Stimulated activated memory B cell treated with anti-CD40 and anti-IgM and Interleukin-4, amounts not matched to agents 10 μg/mL and 1 μg/mL and 100 μg/mL, for 72 hours (primary cell): ENCODE measurements around the gene RPL36A.

ENCODE experiments used
- ATAC-seq: fragments of 150-1000 bp; cut with Tn5 transposase; 2 replicates; pipeline ENCODE4 v1.10.0; 2021
- H3K27ac Mint-ChIP-seq: one replicate; pipeline ENCODE4 v1.8.0; 2022; ENCODE audit warnings: mild to moderate bottlenecking, mixed read lengths
- H3K27me3 Mint-ChIP-seq: one replicate; pipeline ENCODE4 v1.8.0; 2022; ENCODE audit warnings: mixed read lengths
- H3K36me3 Mint-ChIP-seq: one replicate; pipeline ENCODE4 v1.8.0; 2022; ENCODE audit warnings: mixed read lengths
- H3K4me1 Mint-ChIP-seq: one replicate; pipeline ENCODE4 v1.8.0; 2022; ENCODE audit warnings: mixed read lengths
- H3K4me3 Mint-ChIP-seq: one replicate; pipeline ENCODE4 v1.8.0; 2022; ENCODE audit warnings: mild to moderate bottlenecking, moderate library complexity, mixed read lengths
- H3K9me3 Mint-ChIP-seq: one replicate; pipeline ENCODE4 v1.8.0; 2022; ENCODE audit warnings: mixed read lengths

RPL36A gene

DNA sequence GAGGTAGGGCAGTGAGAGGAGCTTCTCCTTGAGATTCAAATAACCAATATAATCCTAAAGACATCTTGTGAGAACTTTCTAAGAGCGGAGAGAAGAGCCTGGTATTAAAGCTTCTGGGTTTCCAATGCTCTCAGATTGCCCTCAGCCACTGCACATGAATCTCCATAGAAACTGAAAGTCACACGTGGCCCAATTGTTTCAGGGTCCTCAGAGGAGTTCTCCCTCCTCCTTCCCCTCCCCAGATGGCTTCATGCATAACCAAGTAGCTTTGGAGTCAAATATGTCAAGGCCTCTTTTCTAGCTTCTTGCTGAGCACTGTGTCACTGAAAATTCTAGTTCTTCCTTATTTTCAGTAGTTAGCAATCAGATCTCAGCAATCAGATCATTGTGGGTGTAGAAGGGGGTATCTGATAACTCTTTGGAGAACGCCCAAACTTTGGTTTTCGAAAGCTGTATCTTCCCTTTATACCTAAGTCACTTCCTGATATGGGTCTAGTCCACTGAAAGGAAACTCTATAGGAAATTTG lies 7.1 kb upstream of the RPL36A start:
- Mint-ChIP-seq H3K9me3 (no peaks in the 10 kb centered on the region), H3K4me1 (peaks cover 25% of the 10 kb centered on the region), H3K27me3 (no peaks in the 10 kb centered on the region), H3K36me3 (peaks cover 16% of the 10 kb centered on the region), H3K27ac (peak overlapping the region; percentile 96), H3K4me3 (peak overlapping the region; percentile 94)
- peak; percentile 71 for ATAC-seq

DNA sequence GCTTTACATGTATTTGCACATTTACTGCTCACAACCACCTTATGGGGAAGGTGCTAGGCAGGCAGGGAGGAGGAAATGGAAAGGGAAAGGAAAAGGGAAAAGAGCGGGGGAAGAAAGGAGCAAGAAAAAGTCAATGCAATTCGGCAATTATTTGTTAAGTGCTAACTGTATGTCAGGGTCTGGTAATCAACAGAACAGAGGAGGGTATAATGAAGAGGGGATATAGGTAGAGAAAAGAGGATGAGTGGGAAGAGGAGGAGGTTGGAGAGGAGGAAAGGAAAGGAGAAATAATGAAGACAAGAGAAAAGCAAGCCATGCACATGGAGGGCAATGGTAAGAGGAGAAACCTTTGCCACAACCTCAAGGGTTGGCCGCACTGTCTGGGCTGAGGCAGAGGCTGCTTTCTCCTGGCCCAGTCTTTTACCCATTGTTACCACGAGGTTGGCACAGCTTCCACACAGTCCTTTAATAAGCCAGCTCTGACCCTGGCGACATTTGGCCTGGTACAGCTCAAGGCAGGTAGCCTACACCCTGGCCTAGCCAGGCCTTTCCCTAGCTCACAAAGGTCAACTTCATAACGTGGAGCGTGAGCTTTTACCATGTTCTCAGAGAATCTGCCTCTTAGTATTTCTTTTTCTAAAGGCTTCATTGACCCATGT lies 5.7 kb upstream of the RPL36A start:
- Mint-ChIP-seq H3K27ac (peak overlapping the region; percentile 96), H3K4me3 (peak overlapping the region; percentile 94), H3K9me3 (no peaks in the 10 kb centered on the region), H3K4me1 (peaks cover 17% of the 10 kb centered on the region), H3K36me3 (peaks cover 10% of the 10 kb centered on the region), H3K27me3 (no peaks in the 10 kb centered on the region)
- peak; percentile 29 for ATAC-seq

DNA sequence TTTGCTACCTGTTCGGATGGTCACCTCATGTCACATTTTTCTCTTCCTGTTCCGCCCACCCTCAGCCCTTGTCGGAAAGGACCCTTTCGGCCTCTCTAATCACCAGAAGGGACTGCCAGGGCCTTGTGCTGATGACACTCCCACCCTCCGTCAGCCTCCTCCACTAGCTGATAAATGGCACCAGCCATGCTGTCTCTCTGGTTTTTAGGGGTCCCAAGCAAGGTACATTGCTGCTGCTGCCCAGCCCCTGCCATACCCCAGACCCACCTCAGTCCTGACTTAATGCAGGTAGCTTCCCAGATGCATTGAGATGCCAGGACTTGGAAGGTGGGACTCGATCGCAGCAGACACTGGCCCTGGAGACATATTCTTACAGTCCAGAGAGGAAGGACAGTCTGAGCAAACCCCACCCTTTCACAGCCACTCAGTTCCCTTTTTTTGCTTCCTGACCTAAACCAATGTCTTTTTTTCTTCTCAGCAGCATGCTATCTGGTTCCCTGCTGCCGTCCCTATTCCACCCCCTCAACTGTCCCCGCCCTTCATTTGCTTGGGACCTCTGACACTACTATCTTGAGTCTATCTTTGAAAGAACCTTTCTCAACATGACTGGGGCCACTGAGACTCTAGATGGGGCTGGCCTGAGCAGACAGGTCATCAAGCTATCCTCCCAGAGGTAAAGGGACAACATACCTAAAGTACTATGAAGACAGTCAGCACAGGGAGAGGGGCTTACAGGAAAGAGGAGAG lies 4.8 kb upstream of the RPL36A start, which contains the start of gene BTK:
BTK (minus strand) TSS at position 397 of the 747 bp plus-strand sequence. CDS start 10,907 bp downstream, outside the sequence.
- Mint-ChIP-seq H3K27ac (peak within 1 kb of the TSS; percentile 96), H3K4me1 (peaks cover 17% of the 10 kb centered on the region), H3K4me3 (peak within 1 kb of the TSS; percentile 94), H3K27me3 (no peaks in the 10 kb centered on the region), H3K36me3 (peaks cover 10% of the 10 kb centered on the region), H3K9me3 (no peaks in the 10 kb centered on the region)
- peak; percentile 87 for ATAC-seq

DNA sequence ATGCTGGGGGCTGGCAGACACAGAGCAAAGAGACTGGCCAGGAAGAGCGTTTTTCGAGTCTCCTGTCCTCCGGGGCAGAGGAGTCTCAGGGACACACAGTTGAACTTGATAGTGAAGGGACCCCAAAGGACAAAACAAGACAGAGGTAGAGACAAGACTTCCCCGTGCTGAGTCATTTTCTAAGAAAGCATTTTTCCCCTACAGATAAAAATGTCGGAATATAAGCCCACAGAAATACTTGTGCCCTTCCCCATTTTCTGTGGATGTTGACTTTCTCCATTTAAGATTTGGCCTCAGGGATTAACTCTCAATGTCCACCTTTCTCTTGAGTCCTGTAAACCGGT lies 4.3 kb upstream of the RPL36A start:
- peaks cover 12% of the 10 kb centered on the region for H3K36me3 Mint-ChIP-seq
- peak overlapping the region; percentile 96 for H3K27ac Mint-ChIP-seq
- peak overlapping the region; percentile 94 for H3K4me3 Mint-ChIP-seq
- no peak for ATAC-seq
- no peaks in the 10 kb centered on the region for H3K9me3 Mint-ChIP-seq
- H3K4me1 Mint-ChIP-seq: peaks cover 18% of the 10 kb centered on the region
- H3K27me3 Mint-ChIP-seq: no peaks in the 10 kb centered on the region

- peaks cover 25% of the 10 kb centered on the region for H3K36me3 Mint-ChIP-seq
- H3K4me3 Mint-ChIP-seq: no peak overlapping the region
- H3K27ac Mint-ChIP-seq: no peak overlapping the region
- H3K27me3 Mint-ChIP-seq: no peaks in the 10 kb centered on the region
- peaks cover 34% of the 10 kb centered on the region for H3K4me1 Mint-ChIP-seq
- no peak for ATAC-seq
- H3K9me3 Mint-ChIP-seq: no peaks in the 10 kb centered on the region
These were observed 2.2 kb upstream of the RPL36A start for GRCh38 chrX:101388604-101389003.

DNA sequence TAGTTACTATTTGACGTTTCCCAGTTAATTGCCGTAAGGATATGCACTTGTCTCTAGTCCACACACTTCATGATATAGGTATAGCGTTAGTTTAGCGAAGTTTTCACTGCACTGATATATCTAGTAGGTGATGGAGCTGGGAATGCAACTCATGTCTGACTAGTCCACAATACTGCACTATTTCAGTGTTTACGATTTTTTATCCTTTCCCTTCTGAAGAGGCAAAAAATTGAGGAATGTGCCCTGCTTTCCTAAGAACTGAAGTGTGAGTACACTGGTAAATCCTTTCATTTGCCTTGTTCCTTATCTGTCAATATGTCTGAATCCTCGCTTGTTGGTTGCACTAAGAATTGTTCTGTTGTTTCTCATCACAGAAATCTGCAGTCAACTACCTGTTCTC lies 1.0 kb downstream of the RPL36A start:
- Mint-ChIP-seq H3K9me3 (no peaks in the 10 kb centered on the region), H3K4me3 (peak overlapping the region; percentile 98), H3K4me1 (peaks cover 27% of the 10 kb centered on the region), H3K27me3 (no peaks in the 10 kb centered on the region), H3K27ac (peak overlapping the region; percentile 95), H3K36me3 (peaks cover 25% of the 10 kb centered on the region)
- no peak for ATAC-seq

- Mint-ChIP-seq H3K27ac (peak overlapping the region; percentile 95), H3K4me3 (peak overlapping the region; percentile 98)
These were observed 2.9 kb downstream of the RPL36A start for GRCh38 chrX:101393530-101394305.

DNA sequence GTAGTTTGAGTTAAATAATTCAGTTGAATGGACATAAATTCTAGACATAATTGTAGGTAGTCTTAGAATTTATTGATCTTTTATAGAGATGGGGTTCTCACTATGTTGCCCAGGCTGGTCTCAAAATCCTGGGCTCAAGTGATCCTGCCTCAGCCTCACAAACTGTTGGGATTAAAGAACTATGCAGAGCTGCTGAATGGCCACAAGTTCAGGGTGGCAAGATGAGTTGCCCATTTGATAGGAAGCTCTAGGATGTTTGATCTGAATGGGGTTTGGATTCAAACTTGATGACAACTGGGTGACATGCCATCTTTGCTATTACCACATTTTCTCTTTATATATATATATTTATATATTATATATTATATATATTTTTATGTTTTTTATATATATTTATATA lies 3.6 kb downstream of the RPL36A start:
- ATAC-seq: no peak
- peak overlapping the region; percentile 95 for H3K27ac Mint-ChIP-seq
- peaks cover 26% of the 10 kb centered on the region for H3K4me1 Mint-ChIP-seq
- H3K9me3 Mint-ChIP-seq: no peaks in the 10 kb centered on the region
- H3K36me3 Mint-ChIP-seq: peaks cover 28% of the 10 kb centered on the region
- no peaks in the 10 kb centered on the region for H3K27me3 Mint-ChIP-seq
- H3K4me3 Mint-ChIP-seq: no peak overlapping the region

More at GRCh38 chrX:101393530-101394305, 2.9 kb downstream of the RPL36A start:
- H3K4me1 Mint-ChIP-seq: peaks cover 26% of the 10 kb centered on the region
- ATAC-seq: no peak
- no peaks in the 10 kb centered on the region for H3K9me3 Mint-ChIP-seq
- peaks cover 25% of the 10 kb centered on the region for H3K36me3 Mint-ChIP-seq
- H3K27me3 Mint-ChIP-seq: no peaks in the 10 kb centered on the region

- no peak for ATAC-seq
- H3K4me3 Mint-ChIP-seq: no peak overlapping the region
- H3K9me3 Mint-ChIP-seq: no peaks in the 10 kb centered on the region
- H3K27ac Mint-ChIP-seq: peak overlapping the region; percentile 32
- peaks cover 26% of the 10 kb centered on the region for H3K4me1 Mint-ChIP-seq
- no peaks in the 10 kb centered on the region for H3K27me3 Mint-ChIP-seq
- H3K36me3 Mint-ChIP-seq: peaks cover 40% of the 10 kb centered on the region
These were observed 5.0 kb downstream of the RPL36A start for GRCh38 chrX:101395789-101396188.

- Mint-ChIP-seq H3K4me1 (peaks cover 12% of the 10 kb centered on the region), H3K27ac (no peak overlapping the region), H3K36me3 (peaks cover 37% of the 10 kb centered on the region), H3K4me3 (no peak overlapping the region), H3K27me3 (no peaks in the 10 kb centered on the region), H3K9me3 (no peaks in the 10 kb centered on the region)
- ATAC-seq: no peak
These were observed 7.0 kb downstream of the RPL36A start for GRCh38 chrX:101397779-101398178.

- Mint-ChIP-seq H3K4me1 (peaks cover 3% of the 10 kb centered on the region), H3K9me3 (no peaks in the 10 kb centered on the region), H3K36me3 (peaks cover 30% of the 10 kb centered on the region), H3K4me3 (no peak overlapping the region), H3K27ac (no peak overlapping the region), H3K27me3 (no peaks in the 10 kb centered on the region)
- ATAC-seq: no peak
These were observed 7.9 kb downstream of the RPL36A start for GRCh38 chrX:101398694-101399093.

DNA sequence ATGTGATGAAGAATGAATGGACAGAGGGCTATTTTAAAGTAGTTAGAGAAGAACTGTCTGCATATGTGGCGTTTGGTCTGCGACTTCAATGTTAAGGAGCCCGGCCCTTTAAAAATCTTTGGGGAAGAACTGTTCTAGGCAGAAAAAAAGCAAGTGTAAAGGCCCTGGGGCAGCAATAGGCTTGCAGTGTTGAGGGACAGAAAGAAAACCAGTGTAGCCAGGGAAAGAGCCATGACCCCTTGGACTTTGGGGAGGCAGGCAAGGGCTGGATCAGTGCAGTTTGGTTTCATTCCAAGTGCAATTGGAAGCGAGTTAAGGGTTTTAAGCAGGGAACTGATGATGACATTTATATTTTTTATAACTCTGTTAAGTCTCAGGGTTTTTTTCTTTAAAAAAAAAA lies 9.0 kb downstream of the RPL36A start:
- Mint-ChIP-seq H3K27me3 (no peaks in the 10 kb centered on the region), H3K4me1 (no peaks in the 10 kb centered on the region), H3K36me3 (peaks cover 26% of the 10 kb centered on the region), H3K9me3 (no peaks in the 10 kb centered on the region), H3K27ac (no peak overlapping the region), H3K4me3 (no peak overlapping the region)
- ATAC-seq: no peak

DNA sequence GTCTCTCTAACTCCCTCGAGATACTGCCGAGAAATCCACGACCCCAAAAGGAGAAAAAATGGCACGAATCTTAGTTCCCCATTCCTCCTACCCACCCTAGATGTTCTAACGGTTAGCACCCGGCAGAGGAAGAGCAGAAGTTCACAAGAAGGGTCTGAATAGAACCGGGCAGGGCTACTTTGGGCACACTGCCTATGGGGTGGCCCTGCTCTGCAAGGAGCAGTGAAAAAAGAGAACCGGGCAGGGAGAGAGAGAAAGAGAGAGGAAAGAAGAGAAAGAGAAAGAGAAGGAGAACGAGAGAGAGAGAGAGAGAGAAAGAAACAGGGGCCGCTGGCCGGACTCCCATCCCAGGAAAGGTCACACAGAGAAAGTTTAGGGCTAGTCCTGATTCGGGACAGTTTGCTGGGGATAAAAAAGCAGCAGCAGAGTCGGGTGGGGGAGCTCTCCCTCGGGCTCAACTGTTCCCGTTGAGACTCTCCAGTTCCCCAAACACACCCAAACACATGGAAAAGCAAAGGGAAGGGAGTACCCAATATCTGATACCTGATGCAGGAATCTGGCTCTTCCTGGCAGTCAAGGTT lies 16.4 kb downstream of the RPL36A start:
- Mint-ChIP-seq H3K27me3 (no peaks in the 10 kb centered on the region), H3K36me3 (peaks cover 13% of the 10 kb centered on the region), H3K4me1 (peaks cover 22% of the 10 kb centered on the region), H3K4me3 (peak overlapping the region; percentile 95), H3K9me3 (no peaks in the 10 kb centered on the region), H3K27ac (peak overlapping the region; percentile 94)
- peak; percentile 51 for ATAC-seq

GRCh38 chrX:101407748-101408531 lies 17.1 kb downstream of the RPL36A start, which contains the start of the genes GLA and HNRNPH2:
TSS of gene GLA (minus strand) at chrX:101407925. CDS start at chrX:101407903, 22 bp downstream.
TSS of gene HNRNPH2 (plus strand) at chrX:101408222. CDS start at chrX:101411989, 3,767 bp downstream.
- peaks cover 13% of the 10 kb centered on the region for H3K36me3 Mint-ChIP-seq
- no peaks in the 10 kb centered on the region for H3K9me3 Mint-ChIP-seq
- peak within 1 kb of the TSS; percentile 94 for H3K27ac Mint-ChIP-seq
- H3K4me3 Mint-ChIP-seq: peak within 1 kb of the TSS; percentile 95
- peaks cover 29% of the 10 kb centered on the region for H3K4me1 Mint-ChIP-seq
- no peaks in the 10 kb centered on the region for H3K27me3 Mint-ChIP-seq
- peak; percentile 95 for ATAC-seq
